Body of pancreas (tissue), 4 donors: ENCODE data around the gene BACE2.

Experiments used
- CTCF ChIP-seq, 7 experiments: fragments of 450-650 bp in 4 of 7; fragments of 200-600 bp in 3 of 7; sonication (generic) in 3 of 7; IDR thresholded peaks; one replicate each; pipeline ENCODE4 v1.5.1; 2016 to 2019; ENCODE audit warnings: antibody characterized with exemption in 7 of 7
- POLR2A ChIP-seq, 3 donors: fragments of 450-650 bp; IDR thresholded peaks; one replicate each; pipeline ENCODE4 v1.6.1; 2016; ENCODE audit warnings: antibody characterized with exemption in 3 of 3, mild to moderate bottlenecking in 2 of 3

GRCh38 chr21:41201385-41201784 lies 33.4 kb downstream of the BACE2 start:
- no peak for TF ChIP-seq CTCF (IDR thresholded peaks at IDR 0.05)
- TF ChIP-seq POLR2A (IDR thresholded peaks at IDR 0.05), result no peak
